Astrocyte of the spinal cord (primary cell): ENCODE measurements around the gene CRYBG2.

Source experiments
- DNase-seq: peaks from one replicate; pipeline ENCODE4 v3.0.0; 2011; ENCODE audit warnings: low read depth, low spot score
- H3K4me3 ChIP-seq: 2 replicates; pipeline ENCODE4 v1.5.1; 2011; ENCODE audit warnings: low read depth, mild to moderate bottlenecking, low read length, moderate library complexity
- CTCF ChIP-seq: IDR thresholded peaks from 2 replicates; pipeline ENCODE4 v1.5.1; 2012; ENCODE audit warnings: low read depth, mild to moderate bottlenecking, low read length, inconsistent platforms
- in situ Hi-C: cut with HindIII; loops from 2 replicates; pipeline ENCODE4 v1.10.0; 2017; ENCODE audit warnings: low sequenced_read_pairs

Gene CRYBG2

DNA sequence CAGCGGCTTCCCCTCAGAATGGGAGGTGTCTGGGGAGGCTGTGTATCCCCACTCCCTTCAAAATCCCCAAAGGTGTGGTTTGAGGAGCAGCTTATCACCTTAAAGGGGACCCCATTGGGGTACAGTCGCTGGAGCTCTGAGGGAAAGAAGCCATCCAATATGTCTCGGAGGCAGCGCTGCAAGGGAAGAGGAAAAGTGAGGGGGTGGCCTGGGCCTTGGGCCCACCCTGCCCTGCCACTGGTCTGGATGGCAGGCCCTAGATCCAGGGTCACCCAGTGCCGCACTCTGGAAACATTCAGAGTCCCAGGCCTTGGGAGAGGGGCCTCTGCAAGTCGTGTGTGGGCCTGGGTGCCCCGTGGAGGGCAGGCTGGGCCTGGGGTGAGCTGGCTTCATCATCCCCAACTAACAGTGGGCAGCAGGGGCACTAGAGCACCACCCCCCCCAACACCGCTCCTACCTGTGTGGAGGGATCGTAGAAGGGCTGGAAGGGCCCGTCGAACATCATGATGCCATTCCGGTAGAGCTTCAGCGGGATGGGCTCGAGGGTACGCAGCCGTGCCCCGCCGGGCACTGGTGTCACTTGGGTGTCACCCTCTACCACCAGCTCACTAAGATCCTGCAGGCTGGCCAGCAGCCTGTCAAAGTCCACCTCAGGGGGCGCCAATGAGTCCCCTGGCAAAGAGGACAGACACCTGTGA lies 68.4 kb downstream of the CRYBG2 start:
- DNase-seq, result no peak
- in situ Hi-C loops, result no loop called here
- peak; percentile 43 for TF ChIP-seq CTCF
- no peak overlapping the region for H3K4me3 ChIP-seq

DNA sequence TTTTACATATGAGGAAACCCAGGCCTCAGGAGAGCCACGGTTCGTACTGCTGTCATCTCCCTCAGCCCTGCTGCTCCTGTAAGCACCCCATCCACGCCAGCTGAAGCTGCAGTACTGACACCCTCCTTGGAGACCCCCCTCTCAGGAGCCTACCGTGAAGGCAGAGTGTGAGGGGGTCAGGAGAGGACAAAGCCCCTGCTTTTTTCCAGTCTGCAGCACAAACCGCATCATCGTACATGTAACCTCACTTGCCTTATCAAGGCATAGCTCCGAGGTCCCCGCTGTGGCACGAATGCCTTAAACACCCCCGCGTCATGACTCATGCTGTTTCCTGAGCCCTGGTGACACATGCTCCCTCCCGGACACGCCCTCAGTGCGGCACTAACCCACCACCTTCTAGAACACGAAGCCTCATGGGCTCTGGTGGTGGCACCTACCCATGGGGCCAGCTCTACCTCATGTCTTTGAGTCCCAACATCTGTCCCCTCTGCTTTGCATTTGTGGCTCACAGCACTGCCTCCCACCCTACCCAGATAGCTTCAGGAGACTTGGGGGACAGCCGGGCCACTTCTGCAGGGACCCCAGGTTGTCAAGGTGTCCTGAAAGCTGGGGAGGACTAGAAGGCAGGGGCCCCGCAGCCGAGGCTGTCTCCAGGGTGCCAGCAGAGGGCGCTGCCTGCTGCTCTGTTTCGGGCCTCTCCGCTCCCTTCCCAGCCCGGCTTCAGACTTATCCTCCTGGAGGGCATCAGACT lies 69.2 kb downstream of the CRYBG2 start:
- no peak overlapping the region for H3K4me3 ChIP-seq
- peak; percentile 92 for DNase-seq
- in situ Hi-C loops, result no loop called here
- peak; percentile 86 for TF ChIP-seq CTCF

- no peak for DNase-seq
- TF ChIP-seq CTCF, result no peak
- in situ Hi-C loops, result no loop called here
- no peak overlapping the region for H3K4me3 ChIP-seq
Measured at GRCh38 chr1:26283871-26284596, 69.9 kb downstream of the CRYBG2 start.

- no peak for DNase-seq
- in situ Hi-C loops, result no loop called here
- no peak for TF ChIP-seq CTCF
- no peak overlapping the region for H3K4me3 ChIP-seq
Measured at GRCh38 chr1:26283279-26283853, 70.6 kb downstream of the CRYBG2 start.

- H3K4me3 ChIP-seq, result no peak overlapping the region
- no peak for TF ChIP-seq CTCF
- in situ Hi-C loops, result no loop called here
- no peak for DNase-seq
Measured at GRCh38 chr1:26282401-26282918, 71.5 kb downstream of the CRYBG2 start.

DNA sequence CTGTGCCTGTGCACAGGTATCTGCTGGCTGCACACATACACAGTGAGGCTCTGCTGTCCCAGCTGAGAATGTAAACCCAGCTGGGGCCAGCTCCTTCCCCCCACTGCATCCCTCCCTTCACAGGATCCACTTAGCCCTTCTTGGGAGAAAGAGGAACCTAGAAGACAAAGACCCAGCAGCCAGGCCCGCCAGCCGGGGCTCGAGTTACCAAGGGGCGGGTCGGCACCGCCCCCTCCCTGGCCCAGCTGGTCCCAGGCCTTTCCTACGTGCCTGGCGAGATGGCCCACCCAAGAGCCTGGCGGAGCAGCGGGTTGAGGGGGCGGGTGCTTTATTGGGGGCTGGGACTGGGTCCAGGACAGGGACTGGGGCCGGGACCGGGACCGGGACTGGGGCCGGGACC lies 72.0 kb downstream of the CRYBG2 start:
- DNase-seq, result peak; percentile 45
- no peak for TF ChIP-seq CTCF
- peak overlapping the region; percentile 86 for H3K4me3 ChIP-seq

More for the DNA sequence above, 72.0 kb downstream of the CRYBG2 start:
- in situ Hi-C loops, result no loop called here
